WTC11 (cell line): ENCODE measurements around the gene SNRPF. TPM values are rescaled to one million over a fixed set of nuclear protein-coding genes. Genes with fewer than 3 reads are reported as not detected.

Source experiments
- ATAC-seq: fragments of 200-7000 bp; cut with Tn5 transposase; 2 replicates; pipeline ENCODE4 v1.10.0; 2021; ENCODE audit warnings: mild to moderate bottlenecking, moderate library complexity
- CTCF ChIA-PET: fragments of 300-600 bp; sonication (Branson Sonifier 250); formaldehyde crosslinking; loops from one replicate; lab custom pipeline; 2021; ENCODE audit warnings: antibody characterized with exemption; lab: Charles Lee
- POLR2A ChIA-PET: fragments of 350-600 bp; sonication (Branson Sonifier 250); formaldehyde crosslinking; loops from one replicate; lab custom pipeline; 2021; ENCODE audit warnings: antibody characterized with exemption; lab: Charles Lee
- DNase-seq: peaks from one replicate; pipeline ENCODE4 v3.0.0; 2021; ENCODE audit warnings: low spot score
- H3K27ac Mint-ChIP-seq: 2 replicates; pipeline ENCODE4 v1.8.0; 2021; ENCODE audit warnings: mixed read lengths
- H3K27me3 Mint-ChIP-seq: 2 replicates; pipeline ENCODE4 v1.8.0; 2021; ENCODE audit warnings: low read depth, mild to moderate bottlenecking, moderate library complexity, mixed read lengths
- H3K36me3 Mint-ChIP-seq: 2 replicates; pipeline ENCODE4 v1.8.0; 2021; ENCODE audit warnings: mixed read lengths
- H3K4me1 Mint-ChIP-seq: 2 replicates; pipeline ENCODE4 v1.8.0; 2022; ENCODE audit warnings: mixed read lengths
- H3K4me3 Mint-ChIP-seq: 2 replicates; pipeline ENCODE4 v1.8.0; 2021; ENCODE audit warnings: mild to moderate bottlenecking, moderate library complexity, mixed read lengths
- H3K9me3 Mint-ChIP-seq: 2 replicates; pipeline ENCODE4 v1.8.0; 2021; ENCODE audit warnings: mixed read lengths
- AR ChIP-seq: fragments of 250-450 bp; sonication (Bioruptor Pico); IDR thresholded peaks from 2 replicates; pipeline ENCODE4 v1.9.0; 2021; ENCODE audit warnings: mild to moderate bottlenecking
- E2F4 ChIP-seq: sonication (generic); formaldehyde crosslinking; IDR thresholded peaks from 2 replicates; pipeline ENCODE4 v1.8.1; 2022; ENCODE audit warnings: low read depth, mild to moderate bottlenecking, moderate library complexity, missing genetic modification reagents, borderline replicate concordance
- FOXK1 ChIP-seq: sonication (generic); formaldehyde crosslinking; IDR thresholded peaks from 2 replicates; pipeline ENCODE4 v1.8.0; 2022; ENCODE audit warnings: mild to moderate bottlenecking, moderate library complexity, missing genetic modification reagents
- FOXP1 ChIP-seq: sonication (generic); formaldehyde crosslinking; IDR thresholded peaks from 2 replicates; pipeline ENCODE4 v1.8.0; 2022; ENCODE audit warnings: missing genetic modification reagents, mild to moderate bottlenecking, moderate library complexity, borderline replicate concordance
- GABPB1 ChIP-seq: sonication (generic); formaldehyde crosslinking; IDR thresholded peaks from 2 replicates; pipeline ENCODE4 v1.8.1; 2023; ENCODE audit warnings: mild to moderate bottlenecking, missing genetic modification reagents
- PRDM15 ChIP-seq: sonication (generic); formaldehyde crosslinking; IDR thresholded peaks from 2 replicates; pipeline ENCODE4 v1.8.0; 2022; ENCODE audit warnings: missing genetic modification reagents
- PREB ChIP-seq: sonication (generic); formaldehyde crosslinking; IDR thresholded peaks from 2 replicates; pipeline ENCODE4 v1.8.1; 2022; ENCODE audit warnings: mild to moderate bottlenecking, missing genetic modification reagents, moderate library complexity, borderline replicate concordance
- RELA ChIP-seq: sonication (generic); formaldehyde crosslinking; IDR thresholded peaks from 2 replicates; pipeline ENCODE4 v1.8.1; 2022; ENCODE audit warnings: missing genetic modification reagents, mild to moderate bottlenecking, borderline replicate concordance
- TCF7 ChIP-seq: sonication (generic); formaldehyde crosslinking; IDR thresholded peaks from 2 replicates; pipeline ENCODE4 v1.8.0; 2022; ENCODE audit warnings: mild to moderate bottlenecking, low read depth, missing genetic modification reagents, moderate library complexity
- TP53 ChIP-seq: sonication (generic); formaldehyde crosslinking; IDR thresholded peaks from 2 replicates; pipeline ENCODE4 v1.8.1; 2023; ENCODE audit warnings: mild to moderate bottlenecking, missing genetic modification reagents
- ZBTB43 ChIP-seq: sonication (generic); formaldehyde crosslinking; IDR thresholded peaks from 2 replicates; pipeline ENCODE4 v1.8.1; 2023; ENCODE audit warnings: mild to moderate bottlenecking, missing genetic modification reagents
- ZNF263 ChIP-seq: sonication (generic); formaldehyde crosslinking; IDR thresholded peaks from 2 replicates; pipeline ENCODE4 v1.8.1; 2022; ENCODE audit warnings: low read depth, mild to moderate bottlenecking, moderate library complexity, missing genetic modification reagents
- ZNF423 ChIP-seq: fragments of 250-450 bp; sonication (Bioruptor Pico); IDR thresholded peaks from 2 replicates; pipeline ENCODE4 v2.1.2; 2022; ENCODE audit warnings: mild to moderate bottlenecking, moderate library complexity
- ZNF532 ChIP-seq: fragments of 250-450 bp; sonication (Bioruptor Pico); IDR thresholded peaks from 2 replicates; pipeline ENCODE4 v1.9.0; 2021; ENCODE audit warnings: mild to moderate bottlenecking, borderline replicate concordance
- total RNA-seq: library from RNA; stranded (reverse); gene quantifications from 3 replicates; pipeline ENCODE4 v1.2.3, GENCODE V29; 2021

The SNRPF gene
- total RNA-seq, 1 experiment from 2014 or later: 75.8 TPM

- Mint-ChIP-seq H3K36me3 (peaks cover 17% of the 10 kb centered on the region), H3K27ac (no peak overlapping the region), H3K4me3 (no peak overlapping the region), H3K27me3 (no peaks in the 10 kb centered on the region), H3K9me3 (peaks cover 27% of the 10 kb centered on the region), H3K4me1 (peaks cover 18% of the 10 kb centered on the region)
- ChIA-PET POLR2A (no interaction called here), CTCF (interaction anchor here (1.1 kb wide), 1 partner anchor 19 kb away, joined by 3 read pairs; no protein-coding TSS in a partner anchor)
- no peak for DNase-seq
- no peak for ATAC-seq
- TF ChIP-seq PRDM15 (CRISPR knock-in tag): no peak
- TF ChIP-seq FOXP1 (CRISPR knock-in tag): no peak
- TF ChIP-seq AR (CRISPR knock-in tag): no peak
- TF ChIP-seq FOXK1 (CRISPR knock-in tag): no peak
- no peak for TF ChIP-seq ZBTB43 (CRISPR knock-in tag)
- no peak for TF ChIP-seq ZNF532 (CRISPR knock-in tag)
- TF ChIP-seq E2F4 (CRISPR knock-in tag): no peak
- no peak for TF ChIP-seq PREB (CRISPR knock-in tag)
- no peak for TF ChIP-seq GABPB1 (CRISPR knock-in tag)
- TF ChIP-seq TCF7 (CRISPR knock-in tag): no peak
- TF ChIP-seq ZNF423 (CRISPR knock-in tag): no peak
- TF ChIP-seq TP53 (CRISPR knock-in tag): no peak
- no peak for TF ChIP-seq ZNF263 (CRISPR knock-in tag)
- no peak for TF ChIP-seq RELA
Measured at GRCh38 chr12:95877622-95878021, 18.9 kb downstream of the SNRPF start.
